ENCODE measurements around the gene C2orf80.
A peak's percentile ranks its signal among the peaks of the same experiment; 100 is the strongest.

C2orf80 gene

GRCh38 chr2:208146006-208146405 lies 43.8 kb downstream of the C2orf80 start, which contains the start of gene CRYGB:
CRYGB (minus strand) TSS chr2:208146158; CDS start chr2:208146120, 38 bp downstream.
- no peak for TF ChIP-seq NFIC (IDR thresholded peaks at IDR 0.05)

GRCh38 chr2:208142925-208143799 lies 46.7 kb downstream of the C2orf80 start:
- TF ChIP-seq ZBTB7A (IDR thresholded peaks at IDR 0.05; ENCODE audit: low read depth) (no peak), CEBPB (IDR thresholded peaks at IDR 0.05) (no peak), RAD21 (IDR thresholded peaks at IDR 0.05; ENCODE audit: low read depth) (no peak), MAX (IDR thresholded peaks at IDR 0.05) (no peak), FOXM1 (IDR thresholded peaks at IDR 0.05; ENCODE audit: borderline replicate concordance, low read depth) (no peak), USF1 (IDR thresholded peaks at IDR 0.05) (no peak), REST (IDR thresholded peaks at IDR 0.05; ENCODE audit: low read depth) (no peak), EGR1 (IDR thresholded peaks at IDR 0.05) (no peak)

- no peak for TF ChIP-seq REST (IDR thresholded peaks at IDR 0.05; ENCODE audit: low read depth)
- no peak for TF ChIP-seq TAF1 (IDR thresholded peaks at IDR 0.05; ENCODE audit: low read depth)
- peak; percentile 47 for TF ChIP-seq NFIC (IDR thresholded peaks at IDR 0.05)
- no peak for TF ChIP-seq EGR1 (IDR thresholded peaks at IDR 0.05)
Observed at GRCh38 chr2:208142240-208142924, 47.4 kb downstream of the C2orf80 start.

GRCh38 chr2:208139447-208139846 lies 50.4 kb downstream of the C2orf80 start:
- TF ChIP-seq TEAD4 (IDR thresholded peaks at IDR 0.05) (no peak), NFIC (IDR thresholded peaks at IDR 0.05) (no peak), RAD21 (IDR thresholded peaks at IDR 0.05; ENCODE audit: low read depth) (no peak), TCF12 (IDR thresholded peaks at IDR 0.05; ENCODE audit: low read depth) (no peak), REST (IDR thresholded peaks at IDR 0.05; ENCODE audit: low read depth) (no peak), FOXM1 (IDR thresholded peaks at IDR 0.05; ENCODE audit: borderline replicate concordance, low read depth) (no peak), TAF1 (IDR thresholded peaks at IDR 0.05; ENCODE audit: low read depth) (no peak), EP300 (IDR thresholded peaks at IDR 0.05; ENCODE audit: borderline replicate concordance) (no peak), YY1 (IDR thresholded peaks at IDR 0.05; ENCODE audit: low read depth) (no peak), MAX (IDR thresholded peaks at IDR 0.05) (no peak), EGR1 (IDR thresholded peaks at IDR 0.05) (no peak), USF1 (IDR thresholded peaks at IDR 0.05) (no peak), CEBPB (IDR thresholded peaks at IDR 0.05) (no peak)

- TF ChIP-seq EP300 (IDR thresholded peaks at IDR 0.05; ENCODE audit: borderline replicate concordance), result no peak
- no peak for TF ChIP-seq CREB1 (IDR thresholded peaks at IDR 0.05; ENCODE audit: low read depth)
- TF ChIP-seq ZBTB7A (IDR thresholded peaks at IDR 0.05; ENCODE audit: low read depth), result no peak
- no peak for TF ChIP-seq CEBPB (IDR thresholded peaks at IDR 0.05)
- TF ChIP-seq FOXM1 (IDR thresholded peaks at IDR 0.05; ENCODE audit: borderline replicate concordance, low read depth), result no peak
- TF ChIP-seq REST (IDR thresholded peaks at IDR 0.05; ENCODE audit: low read depth), result no peak
Observed at GRCh38 chr2:208136716-208137094, 53.1 kb downstream of the C2orf80 start.
